HS-5 (cell line): ENCODE measurements around the gene SFTA2.
"Not testable (repeated sequence)": the region's sequence is repeated elsewhere in the genome, so short reads cannot be mapped to it uniquely, and the experiment has no call there.

ENCODE experiments used
- DNase-seq: peaks from one replicate; pipeline ENCODE4 v3.0.0-alpha.2; 2012; ENCODE audit warnings: low read depth

The SFTA2 gene

GRCh38 chr6:30931969-30932645, at the start of gene SFTA2:
Gene SFTA2, minus strand, starts transcription at chr6:30932170. Its CDS starts 74 bp downstream, at chr6:30932096.
- DNase-seq: no peak

- DNase-seq: no peak
These were observed 47.7 kb upstream of the SFTA2 start for GRCh38 chr6:30979690-30980089.

GRCh38 chr6:30979141-30979540, 47.2 kb upstream of the SFTA2 start:
- DNase-seq: no peak

- DNase-seq: no peak
These were observed 42.7 kb upstream of the SFTA2 start for GRCh38 chr6:30974490-30975252.

GRCh38 chr6:30972816-30973215, 40.8 kb upstream of the SFTA2 start:
- DNase-seq: no peak

GRCh38 chr6:30970946-30971345, 39.0 kb upstream of the SFTA2 start:
- no peak for DNase-seq

GRCh38 chr6:30969171-30969570, 37.2 kb upstream of the SFTA2 start:
- not testable (repeated sequence) for DNase-seq

GRCh38 chr6:30966154-30966553, 34.2 kb upstream of the SFTA2 start:
- DNase-seq: no peak

- DNase-seq: no peak
These were observed 33.2 kb upstream of the SFTA2 start for GRCh38 chr6:30965140-30965601.

- no peak for DNase-seq
These were observed 32.1 kb upstream of the SFTA2 start for GRCh38 chr6:30964075-30964474.

GRCh38 chr6:30963641-30964040, 31.7 kb upstream of the SFTA2 start:
- DNase-seq: no peak

GRCh38 chr6:30962716-30963115, 30.7 kb upstream of the SFTA2 start:
- no peak for DNase-seq

- no peak for DNase-seq
These were observed 29.1 kb upstream of the SFTA2 start for GRCh38 chr6:30960907-30961673.

GRCh38 chr6:30957716-30958115, 25.7 kb upstream of the SFTA2 start:
- no peak for DNase-seq

- DNase-seq: no peak
These were observed 23.5 kb upstream of the SFTA2 start for GRCh38 chr6:30955367-30956042.

GRCh38 chr6:30954631-30955366, 22.8 kb upstream of the SFTA2 start:
- no peak for DNase-seq

GRCh38 chr6:30951907-30952469, 20.0 kb upstream of the SFTA2 start:
- DNase-seq: no peak

- no peak for DNase-seq
These were observed 16.8 kb upstream of the SFTA2 start for GRCh38 chr6:30948811-30949210.

- DNase-seq: no peak
These were observed 15.3 kb upstream of the SFTA2 start for GRCh38 chr6:30947231-30947630.

GRCh38 chr6:30945281-30945680, 13.3 kb upstream of the SFTA2 start:
- DNase-seq: no peak

- no peak for DNase-seq
These were observed 12.1 kb upstream of the SFTA2 start for GRCh38 chr6:30944051-30944450.
